Measurements from ENCODE around the gene CTSZ. TPM values are rescaled to one million over a fixed set of nuclear protein-coding genes. Genes with fewer than 3 reads are reported as not detected.
"Not testable (repeated sequence)": the region's sequence is repeated elsewhere in the genome, so short reads cannot be mapped to it uniquely, and the experiment has no call there.

Gene CTSZ
- 10 to 100 TPM; 80.3 to 90.7 (median 86.6) TPM for polyA plus RNA-seq (ENCODE audit: insufficient read length in 3 of 3)

- DNase-seq (ENCODE audit: low read depth in 3 of 3, low spot score in 2 of 3), result peak in 1 of 3 donors; percentile 19
Measured at GRCh38 chr20:59006864-59007664, at the start of gene CTSZ. TSS of gene CTSZ (minus strand) at chr20:59007254. CDS start at chr20:59007128, 126 bp downstream.

- DNase-seq (ENCODE audit: low read depth in 3 of 3, low spot score in 2 of 3), result no peak
Measured at GRCh38 chr20:59055302-59055701, 48.2 kb upstream of the CTSZ start.

GRCh38 chr20:59051666-59052185 is 44.7 kb upstream of the CTSZ start:
- no peak for DNase-seq (ENCODE audit: low read depth in 3 of 3, low spot score in 2 of 3)

- DNase-seq (ENCODE audit: low read depth in 3 of 3, low spot score in 2 of 3), result no peak
Measured at GRCh38 chr20:59050437-59050836, 43.4 kb upstream of the CTSZ start.

- no peak for DNase-seq (ENCODE audit: low read depth in 3 of 3, low spot score in 2 of 3)
Measured at GRCh38 chr20:59048681-59049030, 41.6 kb upstream of the CTSZ start.

GRCh38 chr20:59047938-59048680 is 41.1 kb upstream of the CTSZ start:
- DNase-seq (ENCODE audit: low read depth in 3 of 3, low spot score in 2 of 3), result no peak

GRCh38 chr20:59046862-59047261 is 39.8 kb upstream of the CTSZ start:
- no peak for DNase-seq (ENCODE audit: low read depth in 3 of 3, low spot score in 2 of 3)

- no peak for DNase-seq (ENCODE audit: low read depth in 3 of 3, low spot score in 2 of 3)
Measured at GRCh38 chr20:59044796-59045195, 37.7 kb upstream of the CTSZ start.

- DNase-seq (ENCODE audit: low read depth in 3 of 3, low spot score in 2 of 3), result no peak
Measured at GRCh38 chr20:59044295-59044694, 37.2 kb upstream of the CTSZ start.

GRCh38 chr20:59043698-59044097 is 36.6 kb upstream of the CTSZ start:
- no peak for DNase-seq (ENCODE audit: low read depth in 3 of 3, low spot score in 2 of 3)

- peak; percentile 70 to 84 (median 77) for DNase-seq (ENCODE audit: low read depth in 3 of 3, low spot score in 2 of 3)
Measured at GRCh38 chr20:59042796-59043631, 36.0 kb upstream of the CTSZ start.

- DNase-seq (ENCODE audit: low read depth in 3 of 3, low spot score in 2 of 3), result no peak
Measured at GRCh38 chr20:59042151-59042795, 35.2 kb upstream of the CTSZ start, which contains the start of gene PRELID3B. TSS of gene PRELID3B (minus strand) at chr20:59042786. CDS start at chr20:59042730, 56 bp downstream.

GRCh38 chr20:59041487-59041886 is 34.4 kb upstream of the CTSZ start:
- DNase-seq (ENCODE audit: low read depth in 3 of 3, low spot score in 2 of 3), result not testable (repeated sequence)

- DNase-seq (ENCODE audit: low read depth in 3 of 3, low spot score in 2 of 3), result no peak
Measured at GRCh38 chr20:59040667-59041066, 33.6 kb upstream of the CTSZ start.

- no peak for DNase-seq (ENCODE audit: low read depth in 3 of 3, low spot score in 2 of 3)
Measured at GRCh38 chr20:59039233-59039632, 32.2 kb upstream of the CTSZ start.

- DNase-seq (ENCODE audit: low read depth in 3 of 3, low spot score in 2 of 3), result no peak
Measured at GRCh38 chr20:59037386-59037785, 30.3 kb upstream of the CTSZ start.

- no peak for DNase-seq (ENCODE audit: low read depth in 3 of 3, low spot score in 2 of 3)
Measured at GRCh38 chr20:59035381-59035780, 28.3 kb upstream of the CTSZ start.

- DNase-seq (ENCODE audit: low read depth in 3 of 3, low spot score in 2 of 3), result no peak
Measured at GRCh38 chr20:59033616-59034165, 26.6 kb upstream of the CTSZ start.

GRCh38 chr20:59033093-59033492 is 26.0 kb upstream of the CTSZ start:
- no peak for DNase-seq (ENCODE audit: low read depth in 3 of 3, low spot score in 2 of 3)

GRCh38 chr20:59032713-59033059 is 25.6 kb upstream of the CTSZ start:
- DNase-seq (ENCODE audit: low read depth in 3 of 3, low spot score in 2 of 3), result peak in 1 of 3 donors; percentile 53
